Fibroblast of peridontal ligament (primary cell): ENCODE results near the gene PIK3CB.
"Not testable (repeated sequence)": the region's sequence is repeated elsewhere in the genome, so short reads cannot be mapped to it uniquely, and the experiment has no call there.

Experiments
- DNase-seq: peaks from one replicate; pipeline ENCODE4 v3.0.0-alpha.2; 2010; ENCODE audit errors: extremely low read depth

Gene PIK3CB

DNA sequence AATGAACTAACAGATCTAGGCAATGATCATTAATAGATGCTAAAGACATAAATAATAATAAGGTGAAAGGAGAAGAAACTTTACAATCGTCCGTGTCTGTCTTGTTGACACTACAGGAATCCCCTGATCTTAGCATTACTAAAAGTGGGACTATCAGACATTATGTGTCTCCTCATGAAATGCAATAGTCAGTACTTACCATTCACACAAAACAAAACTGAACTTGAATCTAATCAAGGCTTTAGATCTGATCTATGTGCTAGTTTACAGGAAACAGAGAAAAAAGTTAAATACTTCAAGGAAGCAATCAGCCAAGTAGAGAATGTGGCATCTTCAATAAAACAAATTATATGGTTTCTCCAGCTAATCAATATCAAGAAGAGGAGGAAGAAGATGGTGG lies 73.7 kb downstream of the PIK3CB start:
- no peak for DNase-seq

DNA sequence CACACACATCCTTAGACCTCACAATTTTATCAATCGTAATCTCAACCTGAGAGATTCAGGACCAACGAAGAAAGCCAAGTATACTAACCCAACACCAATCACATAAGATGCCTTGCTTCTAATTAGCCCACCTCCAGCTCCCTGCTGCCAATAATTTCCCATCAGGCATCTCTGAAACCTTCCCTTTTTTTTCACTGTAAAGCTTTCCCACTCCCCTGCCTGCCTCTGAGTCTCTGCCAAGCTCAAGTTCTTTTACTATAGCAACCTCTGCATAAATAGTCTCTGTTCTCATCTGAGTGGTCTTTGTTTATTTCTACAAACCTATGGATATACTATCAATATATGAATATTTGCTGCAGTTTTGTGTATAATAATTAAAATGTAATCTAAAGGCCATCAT lies 86.5 kb downstream of the PIK3CB start:
- DNase-seq: no peak

DNA sequence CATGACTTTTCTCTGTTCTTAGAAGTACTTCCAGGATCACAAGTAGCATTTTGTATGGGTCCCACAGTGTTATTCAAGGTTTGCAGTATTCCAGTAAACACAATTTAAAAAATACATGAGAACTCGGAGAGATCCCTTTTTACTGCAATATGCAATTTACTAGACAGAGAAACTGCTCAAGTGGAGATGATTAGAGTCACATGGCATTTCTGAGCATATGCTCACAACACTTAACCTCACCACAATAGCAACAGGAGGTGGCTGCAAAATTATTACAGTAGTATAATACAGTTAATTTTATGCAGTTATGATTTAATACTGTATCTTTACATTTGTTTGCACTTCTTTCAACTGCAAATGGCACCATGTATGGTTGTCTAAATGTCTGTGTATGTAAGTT lies 87.5 kb downstream of the PIK3CB start:
- DNase-seq: peak; percentile 15

DNA sequence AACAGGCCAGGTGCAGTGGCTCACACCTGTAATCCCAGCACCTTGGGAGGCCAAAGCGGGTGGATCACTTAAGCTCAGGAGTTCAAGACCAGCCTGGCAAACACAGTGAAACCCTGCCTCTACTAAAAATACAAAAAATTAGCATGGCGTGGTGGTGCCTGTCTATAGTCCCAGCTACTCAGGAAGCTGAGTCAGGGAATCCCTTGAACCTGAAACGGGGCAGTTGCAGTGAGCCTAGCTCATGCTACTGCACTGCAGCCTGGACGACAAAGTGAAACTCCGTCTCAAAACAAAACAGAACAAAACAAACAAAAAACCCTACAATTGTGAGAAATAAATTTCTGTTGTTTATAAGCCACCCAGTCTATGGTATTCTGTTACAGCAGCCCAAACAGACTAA lies 94.7 kb downstream of the PIK3CB start:
- DNase-seq: no peak

DNA sequence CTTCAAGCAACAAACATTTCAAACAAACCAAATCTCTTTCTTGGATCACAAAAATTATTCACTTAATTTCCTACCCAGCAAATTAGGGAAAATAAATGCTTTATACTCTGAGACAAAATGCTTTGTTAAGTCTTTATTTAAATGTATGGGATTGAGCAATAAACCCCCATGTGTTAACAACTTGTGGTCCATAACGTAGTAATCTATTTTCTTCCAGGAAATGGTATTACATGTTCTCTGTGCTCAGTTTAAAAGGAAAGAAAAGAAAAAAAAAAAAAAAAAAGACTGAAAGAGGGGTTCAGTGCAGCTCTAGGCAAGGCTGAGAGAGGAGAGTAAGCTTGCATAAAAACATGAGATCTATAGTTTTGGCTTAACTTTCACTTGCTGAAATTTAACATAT lies 102.3 kb downstream of the PIK3CB start:
- DNase-seq: no peak

DNA sequence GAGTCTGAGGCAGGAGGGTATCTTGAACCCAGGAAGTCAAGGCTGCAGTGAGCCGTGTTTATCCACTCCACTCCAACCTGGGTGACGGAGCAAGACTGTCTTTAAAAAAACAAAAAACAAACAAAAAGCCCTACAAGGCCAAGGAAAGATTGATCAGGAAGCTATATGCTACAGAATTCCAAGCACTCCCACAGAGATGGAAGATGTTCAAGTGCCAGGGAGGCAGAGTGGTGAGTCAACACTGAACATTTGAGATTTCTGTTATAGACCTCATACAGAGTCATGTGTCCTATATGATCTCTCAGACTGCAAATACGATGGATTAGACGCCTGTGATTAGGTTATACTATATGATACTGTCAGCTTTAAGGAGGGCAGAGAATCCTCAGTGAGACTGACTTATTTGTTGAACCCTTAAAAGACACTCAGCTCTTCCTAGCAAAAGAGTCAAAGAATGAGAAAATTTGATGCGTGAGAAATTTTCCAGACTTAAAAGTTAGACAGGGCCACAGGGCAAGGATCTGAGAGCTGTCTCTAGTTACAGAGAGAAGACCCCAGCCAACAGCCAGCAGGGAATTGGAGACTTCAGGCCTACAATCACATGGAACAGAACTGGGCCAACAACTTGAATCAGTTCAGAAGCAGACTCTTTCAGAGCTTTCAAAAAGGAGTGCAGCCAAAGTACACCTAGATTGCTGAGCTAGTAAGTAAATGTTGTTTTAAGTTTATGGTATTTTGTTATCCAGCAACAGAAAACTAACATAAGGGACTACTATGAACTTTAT lies 107.6 kb downstream of the PIK3CB start:
- peak; percentile 67 for DNase-seq

DNA sequence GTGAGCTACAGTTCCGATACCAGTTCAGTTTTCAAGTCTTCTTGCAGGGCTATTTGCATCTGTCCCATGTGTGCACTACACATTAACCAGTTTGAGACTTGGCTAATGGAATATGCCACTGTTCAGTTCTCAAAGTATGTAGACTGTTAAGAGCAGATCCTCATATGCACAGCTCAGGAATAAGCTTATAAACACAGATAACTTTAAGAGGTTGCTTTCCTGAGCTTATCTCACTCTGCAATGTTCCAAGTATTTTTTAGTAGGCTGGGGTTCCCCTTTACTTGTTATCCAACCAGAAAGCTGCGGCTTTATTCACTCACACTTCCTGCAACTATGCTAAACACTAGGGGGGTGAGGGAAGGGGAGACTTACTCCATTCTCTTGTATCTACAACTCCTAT lies 108.7 kb downstream of the PIK3CB start:
- DNase-seq: not testable (repeated sequence)

DNA sequence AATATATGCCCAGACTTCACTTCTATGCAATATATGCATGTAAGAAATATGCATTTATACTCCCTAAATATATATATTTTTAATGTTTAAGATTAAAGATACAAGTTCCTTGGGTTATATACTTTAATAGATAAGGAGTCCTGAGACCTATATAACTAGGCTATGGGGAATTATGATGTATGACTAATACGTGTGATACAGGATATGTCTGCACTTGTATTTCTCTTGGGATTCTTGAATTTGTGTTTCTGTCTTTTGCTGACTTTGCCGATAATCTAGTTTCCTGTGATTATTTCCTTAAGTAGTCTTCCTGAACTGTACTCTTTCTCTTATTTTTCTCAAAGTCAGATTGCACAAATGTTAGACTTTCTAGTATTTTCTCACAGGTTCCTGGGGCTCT lies 109.6 kb downstream of the PIK3CB start:
- DNase-seq: no peak

DNA sequence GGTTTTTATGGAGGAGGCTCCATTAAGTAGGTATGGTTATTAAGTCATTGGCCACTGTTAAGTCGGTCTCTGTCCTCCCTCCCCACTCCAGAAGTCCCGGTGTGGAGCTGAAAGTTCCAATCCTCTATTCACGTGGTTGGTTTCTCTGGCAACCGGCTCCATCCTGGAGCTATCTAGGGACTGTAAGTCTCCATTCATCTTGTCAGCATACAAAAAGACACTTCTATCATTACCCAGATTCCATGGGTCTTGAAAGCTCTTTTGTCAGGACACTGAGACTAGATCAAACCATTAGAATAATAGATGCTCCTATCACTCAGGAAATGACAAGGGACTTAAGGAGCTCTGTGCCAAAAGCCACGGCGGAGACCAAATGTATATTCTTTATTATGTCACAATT lies 110.3 kb downstream of the PIK3CB start:
- no peak for DNase-seq

DNA sequence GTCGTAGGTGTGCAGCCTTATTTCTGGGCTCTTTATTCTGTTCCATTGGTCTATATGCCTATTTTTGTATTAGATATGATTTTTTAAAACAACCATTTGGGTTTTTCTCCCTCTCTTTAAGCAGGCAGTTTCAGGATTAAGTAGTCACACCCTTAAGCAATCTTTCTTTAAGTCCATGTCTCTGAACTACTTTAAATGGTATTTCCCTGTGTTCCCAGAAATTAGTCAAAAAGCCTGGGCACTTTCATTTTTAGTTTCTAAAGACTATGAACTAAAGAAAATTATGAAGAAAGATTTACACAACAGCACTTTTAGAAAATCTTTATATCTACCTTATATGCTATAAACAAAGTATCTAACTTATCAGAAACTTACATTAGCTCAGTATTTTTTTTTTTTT lies 115.9 kb downstream of the PIK3CB start:
- peak; percentile 6 for DNase-seq

DNA sequence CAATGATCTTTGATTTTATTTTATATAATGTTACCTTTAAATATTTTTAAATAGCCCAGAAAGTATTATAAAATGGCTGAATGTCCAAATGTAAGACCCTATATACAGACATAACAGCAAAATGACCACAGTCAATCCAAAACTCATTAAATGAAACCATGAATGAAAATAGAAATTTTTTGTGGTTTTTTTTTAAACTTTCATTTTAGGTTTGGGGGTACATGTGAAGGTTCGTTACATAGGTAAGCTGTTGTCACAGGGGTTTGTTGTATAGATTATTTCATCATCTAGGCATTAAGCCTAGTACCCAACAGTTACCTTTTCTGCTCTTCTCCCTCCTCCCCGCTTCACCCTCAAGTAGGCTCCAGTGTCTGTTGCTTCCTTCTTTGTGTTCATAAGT lies 117.4 kb downstream of the PIK3CB start:
- DNase-seq: no peak

DNA sequence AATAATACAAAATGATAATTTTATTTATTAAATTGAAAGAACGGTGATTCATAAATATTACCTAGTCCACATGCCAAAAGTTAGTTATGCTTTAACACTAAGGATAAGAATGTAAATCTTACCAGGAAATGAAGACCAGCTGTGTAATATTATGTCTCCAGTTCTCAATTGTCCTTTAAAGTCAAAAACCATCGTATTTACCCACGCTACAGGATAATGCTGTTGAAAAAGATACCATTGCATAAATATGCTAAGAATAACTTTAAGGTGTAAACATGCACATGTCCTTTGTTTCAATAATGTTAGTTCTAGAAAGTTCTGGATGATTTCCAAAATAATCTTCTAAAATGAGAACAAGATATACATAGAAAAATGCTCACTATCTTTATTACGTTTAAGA lies 122.6 kb downstream of the PIK3CB start:
- DNase-seq: no peak

DNA sequence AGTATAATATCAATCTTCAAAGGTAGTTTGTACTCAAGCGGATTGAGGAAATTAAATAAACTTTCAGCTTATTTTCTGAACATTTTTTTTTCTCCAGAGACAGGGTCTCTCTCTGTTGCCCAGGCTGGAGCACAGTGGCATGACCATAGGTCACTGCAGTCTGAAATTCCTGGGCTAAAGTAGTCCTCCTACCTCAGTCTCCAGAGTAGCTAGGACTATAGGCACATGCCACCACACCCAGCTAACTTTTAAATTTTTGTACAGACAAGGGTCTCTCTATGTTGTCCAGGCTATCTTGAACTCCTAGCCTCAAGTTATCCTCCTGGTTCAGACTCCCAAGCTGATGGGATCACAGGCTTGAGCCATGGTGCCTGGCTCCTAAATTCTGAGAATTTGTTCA lies 129.1 kb downstream of the PIK3CB start:
- DNase-seq: no peak

DNA sequence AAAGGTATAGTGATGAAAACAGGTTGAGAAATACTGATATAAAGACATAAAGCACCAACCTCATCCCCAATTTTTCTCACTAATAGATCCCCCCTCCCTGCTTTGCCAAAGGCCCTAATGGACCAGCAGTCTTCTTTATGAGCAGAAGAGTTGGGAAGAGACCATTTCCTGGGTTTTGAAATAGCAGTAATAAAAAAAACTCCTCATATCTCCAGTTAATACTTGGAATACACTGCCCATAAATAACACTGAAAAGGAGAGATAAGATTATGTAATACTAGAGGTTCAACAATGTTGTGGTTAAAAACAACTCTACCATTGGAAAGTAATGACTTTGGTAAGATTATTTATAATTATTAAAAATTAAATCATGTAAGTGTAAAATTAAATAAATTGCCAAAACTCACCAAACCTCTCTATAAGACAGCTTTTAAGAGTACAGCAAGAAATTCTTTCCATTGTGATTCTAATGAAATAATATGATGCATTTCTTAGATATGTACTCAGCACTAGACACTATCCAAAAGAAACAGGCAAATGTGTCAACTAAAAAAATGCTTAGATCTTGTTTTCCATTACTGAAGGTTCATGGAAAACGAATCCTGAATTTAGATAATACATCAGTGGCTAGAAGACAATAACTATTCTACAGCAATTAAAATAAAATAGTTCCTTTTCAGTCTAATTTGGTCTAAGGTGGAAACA lies 137.9 kb downstream of the PIK3CB start:
- DNase-seq: no peak

DNA sequence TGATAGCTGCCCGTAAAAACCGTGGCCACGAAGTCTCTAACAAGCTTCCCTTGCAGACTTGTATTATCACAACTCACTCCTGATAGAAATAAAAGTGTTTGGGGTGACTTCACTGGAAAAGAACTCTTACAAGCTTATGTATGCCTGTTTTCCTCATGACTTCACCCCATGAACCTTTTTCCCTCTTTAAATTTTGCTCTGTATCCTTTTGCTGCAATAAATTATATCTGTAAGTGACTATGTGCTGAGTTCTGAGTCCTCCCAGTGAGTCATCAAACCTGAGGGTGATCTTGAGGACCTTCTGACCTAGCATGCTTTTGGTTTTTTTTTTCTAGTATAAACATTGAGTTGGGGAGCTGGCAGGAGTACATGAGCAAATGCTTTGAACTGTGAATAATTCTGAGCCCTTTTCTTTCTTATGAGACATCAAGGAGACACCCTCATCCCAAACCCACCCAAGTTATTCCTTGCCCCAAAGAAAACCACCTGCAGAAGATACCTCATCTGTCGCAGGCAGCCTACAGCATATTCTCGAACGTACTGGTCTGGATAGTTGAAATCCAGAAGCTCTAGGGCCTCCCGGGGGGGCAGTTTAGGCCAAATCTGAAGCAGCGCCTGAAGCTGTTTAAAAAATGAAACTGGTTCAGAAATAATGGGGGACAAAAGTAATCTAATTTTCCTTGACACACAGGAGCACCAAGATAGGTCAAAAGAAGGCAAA lies 140.3 kb downstream of the PIK3CB start:
- peak; percentile 92 for DNase-seq

DNA sequence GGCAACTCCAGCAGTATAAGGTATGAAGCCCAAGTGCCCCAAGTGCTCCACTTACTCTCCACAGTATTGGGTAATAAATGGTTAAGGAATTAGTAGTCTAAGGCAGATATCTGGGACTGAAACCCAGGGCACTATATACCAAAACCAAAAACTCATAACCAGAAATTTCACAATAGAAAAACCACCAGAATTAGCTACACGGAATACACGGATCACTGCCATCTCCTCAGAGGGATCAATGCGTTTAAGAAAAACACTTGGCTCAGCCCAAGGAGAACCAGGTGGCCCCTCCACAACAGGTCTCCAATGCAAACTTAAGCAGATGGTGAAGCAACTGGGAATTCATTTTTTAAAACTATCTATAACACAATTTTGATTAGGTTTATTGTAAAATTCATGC lies 142.6 kb downstream of the PIK3CB start:
- DNase-seq: peak; percentile 46

DNA sequence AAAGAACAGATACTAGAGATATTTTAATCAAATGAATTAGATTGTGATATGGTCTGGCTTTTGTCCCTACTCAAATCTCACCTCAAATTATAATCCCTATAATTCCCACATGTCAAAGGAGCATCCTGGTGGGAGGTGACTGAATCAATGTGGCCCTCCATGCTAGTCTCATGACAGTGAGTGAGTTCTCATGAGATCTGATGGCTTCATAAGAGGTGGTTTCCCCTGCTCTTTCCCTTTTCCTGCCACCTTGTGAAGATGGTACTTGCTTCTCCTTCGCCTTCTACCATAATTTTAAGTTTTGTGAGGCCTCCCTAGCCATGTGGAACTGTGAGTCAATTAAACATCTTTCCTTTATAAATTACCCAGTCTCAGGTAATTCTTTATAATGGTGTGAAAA lies 143.4 kb downstream of the PIK3CB start:
- DNase-seq: no peak

DNA sequence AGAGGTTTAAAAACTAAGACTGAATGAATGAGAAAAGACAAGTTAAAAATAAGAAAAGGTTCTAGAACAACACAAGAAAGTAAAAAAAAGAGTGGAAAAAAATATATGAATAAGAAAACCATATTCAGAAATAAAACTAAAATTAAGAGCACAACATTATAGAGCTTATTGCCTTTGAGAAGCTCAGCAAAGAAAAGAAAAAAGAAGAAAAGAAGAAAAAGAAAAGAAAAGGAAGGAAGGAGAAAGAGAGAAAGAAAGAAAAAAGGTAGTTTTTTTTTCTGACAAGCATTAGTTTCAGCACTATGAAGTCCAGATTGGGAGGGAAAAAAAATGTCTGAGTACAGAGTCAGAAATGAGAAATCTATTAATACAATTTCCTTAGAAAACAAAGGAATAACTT lies 144.7 kb downstream of the PIK3CB start:
- DNase-seq: no peak

DNA sequence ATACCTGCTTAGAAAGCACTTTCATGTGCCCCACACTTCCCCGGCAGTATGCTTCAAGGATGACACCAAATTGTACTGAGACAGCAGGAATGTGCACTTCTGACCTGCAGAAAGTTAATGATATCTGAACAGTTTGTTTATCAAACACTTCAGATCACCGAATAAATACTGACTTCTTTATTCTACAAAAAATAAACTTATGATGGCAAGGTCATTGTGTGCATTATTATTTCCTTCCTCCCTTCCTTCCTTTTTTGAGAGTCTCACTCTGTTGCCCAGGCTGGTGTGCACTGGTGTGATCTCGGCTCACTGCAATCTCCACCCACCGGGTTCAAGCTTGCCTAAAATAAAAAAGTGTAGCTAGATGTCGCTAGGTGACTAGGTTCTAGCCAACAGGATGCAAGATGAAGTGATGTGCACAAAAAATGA lies 145.8 kb downstream of the PIK3CB start:
- no peak for DNase-seq

DNA sequence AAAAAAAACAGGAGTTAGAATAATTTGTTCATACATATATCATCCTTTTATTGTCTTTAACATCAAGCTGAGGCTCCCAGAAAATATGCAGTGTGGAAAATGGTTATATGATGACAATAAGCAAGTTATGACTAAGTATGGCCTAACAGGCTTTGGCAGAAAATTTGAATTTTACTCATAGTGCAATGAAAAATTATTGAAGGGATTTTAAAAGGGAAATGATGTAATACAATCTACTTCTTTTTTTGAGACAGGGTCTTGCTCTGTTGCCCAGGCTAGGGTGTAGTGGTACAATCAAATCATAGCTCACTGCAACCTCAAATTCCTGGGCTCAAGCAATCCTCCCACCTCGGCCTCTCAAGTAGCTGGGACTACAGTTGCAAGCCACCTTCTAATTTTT lies 147.5 kb downstream of the PIK3CB start:
- peak; percentile 59 for DNase-seq

DNA sequence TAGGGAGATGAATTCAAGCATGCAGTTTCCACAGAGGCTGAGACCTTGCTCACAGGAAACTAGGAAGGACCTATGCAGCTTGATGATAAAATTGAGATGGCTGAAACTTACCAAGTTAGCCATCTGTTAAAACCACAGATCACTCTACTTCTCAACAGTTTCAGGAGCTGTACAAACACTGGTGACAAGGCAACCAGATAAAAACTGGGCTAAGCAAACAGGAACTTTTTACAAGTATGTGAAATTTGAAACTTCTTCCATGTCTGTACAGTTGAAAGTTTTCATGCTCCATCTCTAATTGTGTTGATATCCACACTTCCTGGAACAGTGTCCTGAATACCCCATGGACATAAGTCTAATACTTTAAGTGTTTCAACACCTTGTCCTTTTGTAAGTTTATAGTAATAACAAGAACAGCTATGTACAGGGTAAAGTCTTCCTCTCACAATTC lies 147.9 kb downstream of the PIK3CB start:
- peak; percentile 81 for DNase-seq

DNA sequence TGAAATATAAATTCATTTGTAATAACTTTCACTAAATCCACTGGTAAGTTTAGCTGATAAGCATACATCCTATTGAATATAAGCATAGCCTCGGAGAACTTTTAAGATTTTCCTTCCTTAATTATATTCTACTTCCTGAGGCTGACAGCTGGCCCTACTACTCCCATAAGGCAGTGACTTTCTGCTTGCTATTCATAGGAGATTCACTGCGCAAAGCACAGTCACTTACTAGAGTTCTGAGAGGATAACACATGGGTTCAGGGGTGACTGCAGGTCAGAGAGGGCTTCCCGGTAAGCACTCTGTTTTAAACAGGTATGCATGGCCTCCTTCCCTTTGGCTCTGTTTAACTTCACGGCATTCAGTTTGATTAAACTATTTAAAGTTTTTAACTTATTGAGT lies 150.3 kb downstream of the PIK3CB start:
- DNase-seq: no peak

DNA sequence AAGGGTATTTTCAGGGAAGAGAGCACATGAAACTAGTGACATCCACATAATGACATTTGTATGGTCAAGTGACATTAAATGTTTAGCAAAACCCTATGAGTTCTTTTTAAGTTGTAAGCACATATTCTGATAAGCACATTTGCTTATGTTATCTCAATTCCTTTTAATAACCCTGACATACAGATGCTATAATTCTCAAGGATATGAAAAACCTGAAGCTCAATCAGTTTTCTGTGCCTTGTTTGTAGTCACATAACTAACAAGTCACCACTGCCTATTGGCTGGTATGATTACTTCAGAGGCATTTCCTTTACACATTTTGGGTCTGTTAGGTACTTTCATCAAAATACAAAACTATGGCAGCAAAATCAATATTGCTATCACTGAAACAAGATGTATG lies 152.1 kb downstream of the PIK3CB start:
- no peak for DNase-seq
